Measurements from ENCODE around the gene SLC16A7.
"Not testable (repeated sequence)": the region's sequence is repeated elsewhere in the genome, so short reads cannot be mapped to it uniquely, and the experiment has no call there.

Gene SLC16A7

DNA sequence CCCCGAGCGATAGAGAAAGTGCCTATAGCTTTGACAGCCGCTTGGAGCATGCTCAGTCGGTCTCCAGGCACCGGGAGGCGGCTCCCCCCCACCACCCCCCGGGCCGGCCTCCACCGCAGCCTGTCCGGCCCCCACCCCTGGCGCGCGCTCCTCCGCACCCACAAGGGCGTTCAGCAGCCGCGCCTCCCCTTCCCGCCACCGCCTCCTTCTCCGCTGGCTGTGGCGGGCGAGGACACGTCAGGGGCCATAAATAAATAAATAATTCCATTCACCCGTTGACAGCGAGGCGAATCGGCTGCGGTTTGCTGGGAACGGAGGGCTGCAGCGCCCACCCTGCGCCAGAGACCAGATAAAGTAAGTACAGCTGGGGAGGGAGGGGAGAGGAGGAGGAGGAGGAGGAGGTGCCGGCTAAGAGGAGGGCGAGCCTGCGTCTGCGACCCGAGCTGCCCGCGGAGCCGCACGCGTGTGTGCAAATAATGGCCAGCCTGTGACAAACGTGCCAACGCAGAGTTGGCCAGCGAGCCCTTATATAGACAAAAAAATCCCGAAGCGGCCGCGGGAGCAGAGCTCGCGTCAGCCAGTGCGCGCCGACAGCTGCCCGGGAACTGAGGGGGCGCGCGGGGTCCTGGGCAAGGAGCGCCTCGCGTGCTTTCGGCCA is at the start of gene SLC16A7:
Gene SLC16A7 (plus strand): TSS at position 147 of the 658 bp plus-strand sequence. CDS start 108,773 bp downstream, outside the sequence.
- DNase-seq (ENCODE audit: insufficient read length, low spot score) (peak; percentile 66), FAIRE-seq (peak; percentile 71)

DNA sequence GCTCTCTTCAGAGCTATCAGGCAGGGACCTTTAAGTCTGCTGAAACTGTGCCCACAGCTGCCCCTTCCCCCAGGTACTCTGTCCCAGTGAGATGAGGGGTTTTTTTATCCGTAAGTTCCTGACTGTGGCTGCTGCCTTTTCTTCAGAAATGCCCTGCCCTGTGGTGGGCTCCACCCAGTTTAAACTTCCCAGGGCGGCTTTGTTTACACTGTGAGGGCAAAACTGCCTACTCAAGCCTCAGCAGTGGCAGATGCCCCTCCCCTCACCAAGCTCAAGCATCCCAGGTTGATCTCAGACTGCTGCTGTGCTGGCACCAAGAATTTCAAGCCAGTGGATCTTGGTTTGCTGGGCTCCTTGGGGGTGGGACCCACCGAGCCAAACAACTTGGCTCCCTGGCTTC is 46.9 kb upstream of the SLC16A7 start:
- no peak for FAIRE-seq
- no peak for DNase-seq (ENCODE audit: insufficient read length, low spot score)

- FAIRE-seq (no peak), DNase-seq (ENCODE audit: insufficient read length, low spot score) (no peak)
Observed at GRCh38 chr12:59559696-59560095, 36.1 kb upstream of the SLC16A7 start.

DNA sequence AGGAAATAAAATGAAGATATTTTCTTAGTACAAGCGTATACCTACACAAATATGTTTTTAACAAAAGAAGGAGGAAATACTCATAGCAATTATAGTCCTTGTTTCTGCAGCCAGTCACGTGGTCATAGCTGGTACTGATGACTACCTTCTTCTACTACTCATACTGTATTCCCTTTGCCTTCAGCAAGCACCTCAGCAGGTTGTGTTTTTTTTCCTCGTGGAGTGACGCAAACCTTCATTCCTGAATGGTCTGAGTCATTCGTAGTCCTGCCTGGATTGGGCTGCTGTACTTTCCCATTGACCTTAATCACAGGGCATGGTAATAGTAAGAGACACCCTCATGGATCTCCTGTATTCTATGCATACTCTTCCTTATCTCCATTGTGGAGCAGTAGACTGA is 25.7 kb upstream of the SLC16A7 start:
- DNase-seq (ENCODE audit: insufficient read length, low spot score) (no peak), FAIRE-seq (no peak)

GRCh38 chr12:59574406-59574805 is 21.4 kb upstream of the SLC16A7 start:
- no peak for DNase-seq (ENCODE audit: insufficient read length, low spot score)
- no peak for FAIRE-seq

DNA sequence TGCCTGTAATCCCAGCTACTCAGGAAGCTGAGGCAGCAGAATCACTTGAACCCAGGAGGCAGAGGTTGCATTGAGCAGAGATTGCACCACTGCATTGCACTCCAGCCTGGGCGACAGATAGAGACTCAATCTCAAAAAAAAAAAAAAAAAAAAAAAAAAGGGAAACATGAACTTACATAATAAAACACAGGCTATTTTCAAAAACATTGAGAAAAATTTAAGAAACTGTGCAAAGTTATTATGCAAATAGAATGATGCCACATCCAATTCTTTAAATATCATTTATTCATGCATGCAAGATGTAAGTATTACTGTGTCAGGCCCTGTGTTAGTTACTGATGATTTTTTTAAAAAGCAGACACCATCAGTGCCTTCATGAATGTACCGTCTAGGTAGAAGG is 20.0 kb upstream of the SLC16A7 start:
- FAIRE-seq, result no peak
- DNase-seq (ENCODE audit: insufficient read length, low spot score), result no peak

GRCh38 chr12:59578254-59578653 is 17.6 kb upstream of the SLC16A7 start:
- no peak for FAIRE-seq

GRCh38 chr12:59579631-59580030 is 16.2 kb upstream of the SLC16A7 start:
- no peak for FAIRE-seq
- DNase-seq (ENCODE audit: insufficient read length, low spot score), result no peak

More at GRCh38 chr12:59578254-59578653, 17.6 kb upstream of the SLC16A7 start:
- no peak for DNase-seq (ENCODE audit: insufficient read length, low spot score)

DNA sequence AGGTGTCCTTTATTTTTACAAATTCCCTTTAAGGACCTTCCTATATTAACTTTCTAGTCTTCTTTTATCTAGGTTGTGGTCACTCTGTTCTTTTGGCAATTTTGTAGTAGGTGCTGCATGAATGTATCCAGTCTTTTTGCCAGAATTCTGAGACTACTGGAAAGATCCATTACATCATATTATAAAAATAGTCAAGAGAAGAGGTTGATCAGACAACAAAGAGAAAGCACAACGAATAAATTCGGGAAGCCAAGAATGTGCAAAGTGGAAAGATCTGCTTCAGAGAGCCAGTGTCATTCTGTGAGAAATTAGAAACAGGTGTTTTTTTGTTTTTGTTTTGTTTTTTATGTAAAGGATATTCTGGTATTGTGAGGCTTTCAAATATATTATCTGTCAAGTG is 15.8 kb upstream of the SLC16A7 start:
- FAIRE-seq (no peak), DNase-seq (ENCODE audit: insufficient read length, low spot score) (no peak)

- FAIRE-seq, result no peak
Observed at GRCh38 chr12:59583003-59583712, 12.7 kb upstream of the SLC16A7 start.

DNA sequence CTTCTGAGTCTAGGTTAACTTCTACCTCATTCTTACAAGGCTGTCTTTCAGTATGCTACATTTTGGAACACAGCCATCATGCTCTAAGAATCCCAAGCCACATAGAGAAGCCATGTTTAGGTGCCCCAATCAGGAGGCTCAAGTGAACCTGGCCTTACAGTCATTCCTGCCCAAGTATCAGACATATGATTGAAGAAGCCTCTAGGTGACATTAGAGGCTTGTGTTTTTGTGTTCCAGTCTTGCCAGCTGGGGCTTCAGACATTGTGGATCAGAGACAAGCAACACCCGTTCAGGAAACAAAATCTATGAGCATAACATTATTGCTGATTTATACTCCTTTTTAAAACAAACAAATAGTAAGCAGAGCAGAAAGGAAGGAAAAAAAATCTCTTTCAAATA is 8.1 kb upstream of the SLC16A7 start:
- no peak for DNase-seq (ENCODE audit: insufficient read length, low spot score)
- FAIRE-seq, result no peak

More at GRCh38 chr12:59583003-59583712, 12.7 kb upstream of the SLC16A7 start:
- DNase-seq (ENCODE audit: insufficient read length, low spot score), result no peak

DNA sequence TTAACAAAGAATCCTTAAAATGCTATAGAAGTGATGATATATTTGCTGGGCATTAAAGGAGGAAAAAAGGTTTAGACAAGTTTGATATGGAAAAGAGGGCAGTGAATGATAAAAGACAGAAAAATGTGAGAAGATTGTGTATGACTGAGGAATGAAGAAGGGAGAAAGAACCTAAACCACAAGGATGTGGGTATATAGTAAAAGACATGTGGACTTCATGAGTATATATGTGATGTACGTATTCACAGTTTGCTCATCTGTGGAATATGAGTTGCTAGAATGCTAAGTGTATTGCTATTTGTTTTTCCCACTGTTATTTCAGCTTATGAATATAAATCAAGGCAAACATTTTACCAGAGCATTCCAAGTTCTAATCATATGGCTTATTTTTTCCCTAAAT is 2.1 kb upstream of the SLC16A7 start:
- DNase-seq (ENCODE audit: insufficient read length, low spot score), result no peak
- FAIRE-seq, result no peak

- FAIRE-seq, result no peak
- no peak for DNase-seq (ENCODE audit: insufficient read length, low spot score)
Observed at GRCh38 chr12:59594943-59595500, 807 bp upstream of the SLC16A7 start.

DNA sequence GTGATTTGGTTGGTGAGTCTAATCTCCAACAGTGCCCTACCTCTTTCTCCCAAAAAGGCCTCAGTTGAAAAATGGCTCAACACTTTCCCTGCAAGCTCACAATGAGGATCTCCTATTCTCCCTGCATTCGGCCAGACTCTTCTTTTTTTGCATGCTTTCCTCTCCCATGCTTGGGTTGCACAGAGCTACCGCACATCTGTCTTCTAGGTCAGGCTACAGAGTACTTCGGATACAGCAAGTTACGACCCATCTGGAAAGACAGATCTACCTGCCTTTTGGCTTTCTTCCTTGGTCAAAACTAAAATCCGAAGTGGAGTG is 305 bp upstream of the SLC16A7 start:
- DNase-seq (ENCODE audit: insufficient read length, low spot score), result no peak
- FAIRE-seq, result no peak

DNA sequence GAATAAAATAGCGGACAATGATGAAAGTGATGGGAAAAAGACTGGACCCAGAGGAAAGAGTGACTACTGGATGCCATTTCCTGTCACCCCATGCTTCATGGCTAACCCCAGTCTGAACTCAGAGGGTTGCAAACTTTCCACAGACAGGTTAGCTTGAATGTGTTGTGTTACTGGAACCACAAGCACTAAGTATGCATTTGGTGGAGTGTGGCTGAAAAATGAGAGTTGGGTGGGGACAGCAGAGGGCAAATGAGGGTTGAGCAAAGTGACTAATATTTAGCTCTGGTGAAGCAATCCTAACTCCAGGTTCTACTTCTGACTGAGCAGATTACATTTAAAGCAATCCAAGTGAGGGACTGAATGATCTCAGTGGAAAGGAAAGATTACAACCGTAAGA is 1.6 kb downstream of the SLC16A7 start:
- FAIRE-seq (peak; percentile 33), DNase-seq (ENCODE audit: insufficient read length, low spot score) (peak; percentile 18)

DNA sequence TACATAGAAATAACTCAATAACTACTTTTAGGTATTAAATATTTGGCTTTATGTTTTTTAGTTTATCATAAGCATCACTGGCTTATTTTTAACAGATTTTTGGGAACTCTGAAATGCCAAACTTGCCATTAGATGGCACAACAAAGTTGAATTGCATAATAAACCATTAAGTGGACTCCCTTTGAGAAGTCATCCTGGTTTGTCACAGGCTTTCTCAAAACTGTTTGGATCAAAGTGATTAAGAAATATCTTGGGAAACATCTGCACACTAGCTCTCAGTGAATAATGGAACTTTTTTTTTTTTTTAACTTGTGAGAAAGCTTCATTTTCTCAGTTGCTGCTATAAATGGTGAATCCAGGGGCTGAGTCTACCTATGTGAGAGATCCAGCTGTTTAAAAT is 4.3 kb downstream of the SLC16A7 start:
- no peak for FAIRE-seq
- no peak for DNase-seq (ENCODE audit: insufficient read length, low spot score)

GRCh38 chr12:59603754-59604153 is 7.9 kb downstream of the SLC16A7 start:
- no peak for DNase-seq (ENCODE audit: insufficient read length, low spot score)
- FAIRE-seq, result no peak

DNA sequence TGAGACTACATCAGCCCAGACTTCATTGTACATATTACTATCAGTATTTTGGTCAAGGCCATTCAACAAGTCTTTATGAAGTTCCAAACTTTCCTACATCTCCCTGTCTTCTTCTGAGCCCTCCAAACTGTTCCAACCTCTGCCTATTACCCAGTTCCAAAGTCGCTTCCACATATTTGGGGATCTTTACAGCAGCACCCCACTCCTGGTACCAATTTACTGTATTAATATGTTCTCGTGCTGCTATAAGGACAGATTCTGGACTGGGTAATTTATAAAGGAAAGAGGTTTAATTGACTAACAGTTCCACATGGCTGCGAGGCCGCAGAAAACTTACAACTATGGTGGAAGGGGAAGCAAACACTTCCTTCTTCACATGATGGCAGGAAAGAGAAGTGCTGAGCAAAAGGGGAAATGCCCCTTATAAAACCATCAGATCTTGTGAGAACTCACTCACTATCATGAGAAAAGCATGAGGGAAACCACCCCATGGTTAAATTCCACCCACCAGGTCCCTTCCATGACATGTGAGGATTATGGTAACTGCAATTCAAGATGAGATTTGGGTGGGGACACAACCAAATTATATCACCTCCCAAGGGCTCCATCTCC is 17.1 kb downstream of the SLC16A7 start:
- DNase-seq (ENCODE audit: insufficient read length, low spot score); FAIRE-seq: not testable (repeated sequence)

- DNase-seq (ENCODE audit: insufficient read length, low spot score), result no peak
- FAIRE-seq, result no peak
Observed at GRCh38 chr12:59615392-59616165, 19.8 kb downstream of the SLC16A7 start.

DNA sequence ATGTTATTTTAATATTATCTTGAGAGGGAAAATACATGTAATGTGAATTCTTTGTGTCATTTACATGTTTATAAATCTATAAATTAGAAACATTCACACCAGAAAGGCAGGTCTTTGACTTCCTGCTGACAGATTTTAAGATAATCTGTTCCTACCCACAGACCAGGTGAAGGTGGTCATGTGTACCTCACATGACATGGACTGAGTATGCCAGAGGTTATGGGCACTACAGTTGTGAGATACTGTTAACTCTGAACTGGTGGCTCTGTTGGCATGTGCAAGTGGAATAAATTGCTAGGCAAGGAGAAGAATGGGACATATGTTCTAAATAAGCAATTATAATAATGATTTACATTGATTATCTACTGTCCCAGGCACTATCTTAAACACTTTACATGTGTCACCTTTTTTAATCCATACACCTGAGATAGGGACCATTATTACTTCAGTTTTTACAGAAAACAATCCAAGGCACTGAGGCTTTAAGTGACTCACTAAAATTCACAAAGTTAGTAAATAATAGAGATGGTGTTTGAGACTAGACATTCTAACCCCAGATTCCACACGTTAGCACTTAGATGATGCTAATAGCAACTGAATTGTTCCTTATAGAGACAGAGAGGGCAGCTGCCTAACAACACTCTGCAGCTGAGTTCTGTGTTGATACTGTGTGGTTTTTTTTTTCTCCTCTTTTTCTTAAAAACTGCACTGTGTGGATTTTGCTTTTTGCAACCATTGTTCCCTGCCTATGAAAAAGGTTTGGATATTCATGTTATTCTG is 23.8 kb downstream of the SLC16A7 start:
- no peak for DNase-seq (ENCODE audit: insufficient read length, low spot score)
- FAIRE-seq, result no peak
